GM12801 (cell line): ENCODE data around the gene CCDC187.

Experiments
- TF ChIP-seq, protein P1 (sequence below): IDR thresholded peaks from one replicate; pipeline ENCODE4 v1.5.1; 2011; ENCODE audit warnings: control low read depth; ENCODE audit not compliant: insufficient read length; ENCODE audit errors: extremely low read depth

The CCDC187 gene

DNA sequence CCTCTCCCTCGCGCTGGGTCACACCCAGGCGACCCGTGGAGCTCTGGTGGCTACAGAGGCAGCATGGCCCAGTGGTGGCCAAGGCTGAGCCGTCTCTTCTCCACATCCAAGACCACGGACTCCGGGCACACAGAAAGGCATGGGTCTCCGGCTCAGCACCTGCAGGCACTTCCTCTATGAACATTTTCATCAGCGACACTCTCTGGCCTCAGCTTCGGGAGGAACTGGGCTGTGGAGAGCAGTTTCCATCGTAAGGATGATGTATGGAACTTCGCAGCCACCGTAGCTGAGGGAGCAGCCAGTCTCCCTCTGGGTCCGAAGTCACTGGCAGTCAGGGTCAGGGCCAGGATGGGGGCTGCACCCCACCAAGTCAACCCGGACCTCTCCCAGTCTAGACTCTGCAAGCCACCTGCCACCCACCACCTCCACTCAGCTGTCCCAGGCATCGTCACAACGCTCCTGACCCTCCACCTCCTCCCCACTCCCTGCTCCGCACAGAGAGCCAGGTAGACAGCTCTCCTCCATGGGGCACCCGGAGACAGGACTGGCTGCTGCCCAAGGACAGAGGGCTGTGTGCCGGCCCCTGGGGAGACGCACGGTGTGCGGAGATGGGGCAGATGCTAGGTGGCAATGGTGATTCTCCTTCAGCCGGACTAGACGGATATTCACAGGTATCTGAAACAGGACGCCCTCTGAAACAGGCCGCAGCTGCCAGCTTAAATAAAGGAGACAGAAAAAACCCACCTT is 68.0 kb downstream of the CCDC187 start:
- TF ChIP-seq, protein P1, sequence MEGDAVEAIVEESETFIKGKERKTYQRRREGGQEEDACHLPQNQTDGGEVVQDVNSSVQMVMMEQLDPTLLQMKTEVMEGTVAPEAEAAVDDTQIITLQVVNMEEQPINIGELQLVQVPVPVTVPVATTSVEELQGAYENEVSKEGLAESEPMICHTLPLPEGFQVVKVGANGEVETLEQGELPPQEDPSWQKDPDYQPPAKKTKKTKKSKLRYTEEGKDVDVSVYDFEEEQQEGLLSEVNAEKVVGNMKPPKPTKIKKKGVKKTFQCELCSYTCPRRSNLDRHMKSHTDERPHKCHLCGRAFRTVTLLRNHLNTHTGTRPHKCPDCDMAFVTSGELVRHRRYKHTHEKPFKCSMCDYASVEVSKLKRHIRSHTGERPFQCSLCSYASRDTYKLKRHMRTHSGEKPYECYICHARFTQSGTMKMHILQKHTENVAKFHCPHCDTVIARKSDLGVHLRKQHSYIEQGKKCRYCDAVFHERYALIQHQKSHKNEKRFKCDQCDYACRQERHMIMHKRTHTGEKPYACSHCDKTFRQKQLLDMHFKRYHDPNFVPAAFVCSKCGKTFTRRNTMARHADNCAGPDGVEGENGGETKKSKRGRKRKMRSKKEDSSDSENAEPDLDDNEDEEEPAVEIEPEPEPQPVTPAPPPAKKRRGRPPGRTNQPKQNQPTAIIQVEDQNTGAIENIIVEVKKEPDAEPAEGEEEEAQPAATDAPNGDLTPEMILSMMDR: no peak

DNA sequence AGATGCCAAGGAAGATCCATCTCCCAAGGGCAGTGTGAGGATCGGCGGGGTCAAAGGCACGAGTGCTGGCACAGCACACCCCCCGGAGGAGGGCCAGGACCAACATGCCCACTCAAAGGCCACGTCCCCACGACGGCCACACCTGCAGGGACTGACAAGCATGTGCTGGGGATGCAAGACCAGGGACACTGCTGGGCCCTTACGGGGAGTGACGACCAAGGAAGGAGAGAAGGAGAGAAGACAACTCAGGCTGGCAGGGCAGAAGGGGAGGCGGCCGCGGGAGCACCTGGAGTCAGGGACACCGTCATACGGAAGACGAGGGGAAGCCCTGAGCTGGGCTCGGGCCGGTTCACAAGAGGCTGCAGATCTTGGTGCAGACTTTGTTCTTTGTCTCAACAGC is 68.7 kb downstream of the CCDC187 start:
- TF ChIP-seq, protein P1: no peak

DNA sequence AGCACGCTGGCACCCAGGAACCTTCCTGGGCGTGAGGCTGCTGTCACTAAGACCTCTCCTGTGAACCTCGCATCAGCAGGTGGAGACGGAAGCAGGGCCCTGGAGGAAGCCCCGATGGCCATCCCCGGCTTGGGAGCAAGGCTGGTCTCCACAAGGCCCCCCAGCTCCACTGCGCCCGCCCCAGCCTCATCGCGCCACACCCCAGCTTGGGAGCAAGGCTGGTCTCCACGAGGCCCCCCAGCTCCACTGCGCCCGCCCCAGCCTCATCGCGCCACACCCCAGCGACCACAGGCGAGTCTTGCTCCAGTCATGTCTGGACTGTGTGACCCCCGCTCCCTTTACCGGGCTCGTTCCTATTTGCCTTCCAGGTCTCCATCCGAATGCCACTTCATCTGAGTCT is 69.3 kb downstream of the CCDC187 start:
- TF ChIP-seq, protein P1: no peak

DNA sequence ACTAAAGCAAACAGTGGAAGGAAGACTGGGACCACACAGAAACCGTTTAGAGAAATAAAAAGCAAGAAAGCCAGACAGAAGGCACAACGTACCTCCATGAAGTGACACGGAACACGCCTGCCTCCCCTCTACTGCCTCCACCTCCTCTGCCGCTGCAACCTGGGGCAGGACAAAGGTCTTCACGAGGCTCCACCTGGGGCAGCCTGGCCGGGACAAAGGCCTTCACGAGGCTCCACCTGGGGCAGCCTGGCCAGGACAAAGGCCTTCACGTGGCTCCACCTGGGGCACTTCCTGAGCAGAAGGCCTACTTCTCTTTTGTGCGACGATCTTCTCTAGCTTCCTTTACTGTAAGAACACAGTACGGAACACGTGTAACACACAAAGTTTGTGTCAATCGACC is 70.0 kb downstream of the CCDC187 start:
- TF ChIP-seq, protein P1: no peak

DNA sequence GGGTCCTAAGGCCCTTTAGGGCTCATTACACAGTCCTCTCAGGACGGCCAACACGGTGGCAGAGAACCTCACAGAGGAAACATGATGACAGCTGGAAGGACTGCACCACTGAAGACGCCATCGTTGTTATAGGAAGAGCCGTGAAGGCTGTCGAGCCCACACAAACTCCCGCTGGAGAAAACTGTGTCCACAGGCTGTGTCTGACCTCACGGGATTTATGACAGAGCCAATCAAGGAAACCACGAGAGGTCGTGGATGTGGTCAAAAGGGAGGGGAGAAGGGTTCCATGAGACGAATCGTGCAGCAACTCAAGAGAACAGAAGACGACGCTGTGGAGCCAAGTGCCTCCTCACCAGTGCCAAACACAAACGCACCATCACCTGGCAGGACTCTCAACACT is 70.5 kb downstream of the CCDC187 start:
- TF ChIP-seq, protein P1: no peak

DNA sequence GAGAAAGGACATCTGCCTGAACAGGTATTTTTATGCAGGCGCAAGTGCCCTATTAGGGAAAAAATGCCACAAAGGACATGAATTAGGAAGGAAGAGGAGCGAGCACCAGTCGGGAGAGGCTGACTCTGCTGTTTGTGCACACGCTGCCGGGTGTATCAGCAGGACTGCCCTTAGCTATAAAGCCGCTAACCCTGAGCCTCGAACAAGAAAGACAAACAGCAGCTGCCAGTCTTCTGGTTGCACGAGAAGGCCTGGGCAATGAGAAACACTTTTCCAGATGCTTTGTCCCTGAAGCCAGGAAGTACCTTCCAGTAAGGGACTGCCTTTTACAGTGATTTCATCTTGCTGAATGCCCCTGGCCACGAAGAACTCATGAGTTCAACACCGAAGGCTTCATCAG is 70.9 kb downstream of the CCDC187 start:
- TF ChIP-seq, protein P1: no peak

DNA sequence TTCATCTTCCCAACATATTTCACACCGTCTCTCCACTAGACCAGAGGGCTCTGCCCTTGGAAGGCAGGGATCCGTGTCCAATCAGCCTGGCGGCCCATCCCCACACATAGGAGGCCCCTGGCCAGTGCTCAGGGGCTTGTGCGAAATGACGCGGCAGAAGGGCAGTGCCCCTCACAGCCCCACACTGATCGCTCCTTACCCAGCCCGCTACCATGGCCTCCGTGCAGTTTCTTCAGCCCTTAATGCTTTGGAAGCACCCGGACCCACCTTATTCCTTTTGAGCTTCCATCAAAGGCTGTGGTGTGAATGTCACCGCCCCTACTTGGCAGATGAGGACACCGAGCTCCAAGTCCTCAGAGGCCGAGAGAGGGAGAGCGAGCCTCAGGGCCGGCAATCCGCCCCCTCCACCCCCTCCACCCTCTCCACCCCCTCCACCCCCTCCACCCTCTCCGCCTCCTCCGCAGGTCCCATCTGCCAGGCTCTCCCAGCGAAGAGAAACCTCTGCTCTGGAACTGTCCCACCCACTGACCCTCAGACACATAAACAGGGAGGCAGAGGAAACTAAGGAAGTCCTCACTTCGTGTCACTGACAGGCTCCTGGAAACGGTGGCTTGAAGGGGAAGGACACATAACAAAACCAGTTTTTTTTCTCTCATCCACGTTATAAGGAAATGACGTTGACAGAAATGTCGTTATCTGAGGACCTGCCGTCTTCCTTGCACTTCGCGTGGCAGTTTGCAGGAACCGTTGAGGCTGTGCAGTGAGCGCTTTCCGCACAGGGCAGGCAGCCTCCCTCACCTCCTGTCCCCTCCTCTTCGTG is 72.2 kb downstream of the CCDC187 start:
- TF ChIP-seq, protein P1: no peak
